Mammary epithelial cell (primary cell): ENCODE data around the gene MTAP.

ENCODE experiments used
- CTCF ChIP-seq, 2 donors: IDR thresholded peaks in 1 of 2; conservative IDR thresholded peaks in 1 of 2; 2 replicates each; pipeline ENCODE4 v1.5.1; 2011 to 2012; ENCODE audit warnings: inconsistent platforms in 2 of 2, low read length in 2 of 2, mild to moderate bottlenecking in 2 of 2, control low read depth in 1 of 2, low read depth in 1 of 2; ENCODE audit not compliant: insufficient read depth in 1 of 2; ENCODE audit errors: extremely low read depth in 1 of 2
- EZH2 ChIP-seq: IDR thresholded peaks from 2 replicates; pipeline ENCODE4 v1.6.1; 2012; ENCODE audit warnings: low read length, inconsistent platforms, borderline replicate concordance

GRCh38 chr9:21815643-21816042 lies 13.2 kb downstream of the MTAP start:
- no peak for TF ChIP-seq CTCF (conservative IDR thresholded peaks at IDR 0.05 in 1 of 2, IDR thresholded peaks at IDR 0.05 in 1 of 2; ENCODE audit: extremely low read depth in 1 of 2, insufficient read depth in 1 of 2, low read depth in 1 of 2, low read length in 2 of 2)
- no peak for TF ChIP-seq EZH2
